ENCODE results near the gene UNC5C.
A peak's percentile ranks its signal among the peaks of the same experiment; 100 is the strongest.

The UNC5C gene

GRCh38 chr4:95190751-95191436 lies 357.9 kb downstream of the UNC5C start:
- no peaks in the 10 kb centered on the region for H3K9me3 ChIP-seq
- peaks cover 57% of the 10 kb centered on the region for H3K36me3 ChIP-seq
- H3K27me3 ChIP-seq, result no peaks in the 10 kb centered on the region
- no peak overlapping the region for H3K4me3 ChIP-seq (ENCODE audit: low read depth, low read length)
- peak; percentile 93 for DNase-seq
- TF ChIP-seq, protein P1, sequence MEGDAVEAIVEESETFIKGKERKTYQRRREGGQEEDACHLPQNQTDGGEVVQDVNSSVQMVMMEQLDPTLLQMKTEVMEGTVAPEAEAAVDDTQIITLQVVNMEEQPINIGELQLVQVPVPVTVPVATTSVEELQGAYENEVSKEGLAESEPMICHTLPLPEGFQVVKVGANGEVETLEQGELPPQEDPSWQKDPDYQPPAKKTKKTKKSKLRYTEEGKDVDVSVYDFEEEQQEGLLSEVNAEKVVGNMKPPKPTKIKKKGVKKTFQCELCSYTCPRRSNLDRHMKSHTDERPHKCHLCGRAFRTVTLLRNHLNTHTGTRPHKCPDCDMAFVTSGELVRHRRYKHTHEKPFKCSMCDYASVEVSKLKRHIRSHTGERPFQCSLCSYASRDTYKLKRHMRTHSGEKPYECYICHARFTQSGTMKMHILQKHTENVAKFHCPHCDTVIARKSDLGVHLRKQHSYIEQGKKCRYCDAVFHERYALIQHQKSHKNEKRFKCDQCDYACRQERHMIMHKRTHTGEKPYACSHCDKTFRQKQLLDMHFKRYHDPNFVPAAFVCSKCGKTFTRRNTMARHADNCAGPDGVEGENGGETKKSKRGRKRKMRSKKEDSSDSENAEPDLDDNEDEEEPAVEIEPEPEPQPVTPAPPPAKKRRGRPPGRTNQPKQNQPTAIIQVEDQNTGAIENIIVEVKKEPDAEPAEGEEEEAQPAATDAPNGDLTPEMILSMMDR (IDR thresholded peaks at IDR 0.05; ENCODE audit: low read depth, low read length), result no peak
- peaks cover 21% of the 10 kb centered on the region for H3K4me1 ChIP-seq

DNA sequence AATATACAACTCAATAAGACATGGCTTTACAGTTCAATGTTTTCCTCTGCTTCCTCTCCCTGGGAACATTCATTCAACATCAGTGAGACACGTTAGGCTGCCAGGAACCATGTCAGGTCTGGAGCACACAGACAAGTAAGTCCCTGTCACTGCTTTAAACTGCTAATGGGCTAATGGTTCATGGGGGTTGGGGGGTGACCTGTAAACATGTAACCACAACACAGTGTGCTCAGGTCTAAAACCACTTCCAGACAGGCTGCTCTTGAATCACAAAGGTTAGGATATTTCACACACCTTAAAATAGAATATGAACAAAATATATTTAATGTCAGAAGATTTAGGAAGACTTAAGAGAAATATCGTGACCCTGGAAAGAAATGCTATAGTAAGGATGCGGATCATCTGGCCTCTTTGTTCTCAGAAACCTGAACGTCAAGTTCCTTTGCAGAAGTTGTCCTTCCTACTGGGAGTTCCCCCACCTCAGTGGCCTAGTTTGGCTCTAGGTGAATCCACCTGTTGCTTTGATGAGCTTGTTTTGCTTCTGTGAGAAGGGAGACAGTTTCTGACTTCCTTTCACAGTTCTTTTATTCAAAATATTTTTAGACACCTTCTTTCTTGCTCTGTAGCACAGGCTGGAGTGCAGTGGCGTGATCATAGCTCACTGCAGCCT lies 359.9 kb downstream of the UNC5C start:
- TF ChIP-seq, protein P1 (IDR thresholded peaks at IDR 0.05; ENCODE audit: low read depth, low read length), result no peak
- DNase-seq, result no peak
- no peak overlapping the region for H3K4me3 ChIP-seq (ENCODE audit: low read depth, low read length)

GRCh38 chr4:95186666-95187065 lies 362.1 kb downstream of the UNC5C start:
- no peak for DNase-seq
- TF ChIP-seq, protein P1 (IDR thresholded peaks at IDR 0.05; ENCODE audit: low read depth, low read length), result no peak
- Histone ChIP-seq H3K4me1 (peaks cover 8% of the 10 kb centered on the region), H3K27me3 (no peaks in the 10 kb centered on the region), H3K4me3 (ENCODE audit: low read depth, low read length) (no peak overlapping the region), H3K36me3 (peaks cover 56% of the 10 kb centered on the region), H3K9me3 (no peaks in the 10 kb centered on the region)

More for the DNA sequence above, 359.9 kb downstream of the UNC5C start:
- no peaks in the 10 kb centered on the region for H3K9me3 ChIP-seq
- H3K27me3 ChIP-seq, result no peaks in the 10 kb centered on the region
- peaks cover 12% of the 10 kb centered on the region for H3K4me1 ChIP-seq
- peaks cover 56% of the 10 kb centered on the region for H3K36me3 ChIP-seq

DNA sequence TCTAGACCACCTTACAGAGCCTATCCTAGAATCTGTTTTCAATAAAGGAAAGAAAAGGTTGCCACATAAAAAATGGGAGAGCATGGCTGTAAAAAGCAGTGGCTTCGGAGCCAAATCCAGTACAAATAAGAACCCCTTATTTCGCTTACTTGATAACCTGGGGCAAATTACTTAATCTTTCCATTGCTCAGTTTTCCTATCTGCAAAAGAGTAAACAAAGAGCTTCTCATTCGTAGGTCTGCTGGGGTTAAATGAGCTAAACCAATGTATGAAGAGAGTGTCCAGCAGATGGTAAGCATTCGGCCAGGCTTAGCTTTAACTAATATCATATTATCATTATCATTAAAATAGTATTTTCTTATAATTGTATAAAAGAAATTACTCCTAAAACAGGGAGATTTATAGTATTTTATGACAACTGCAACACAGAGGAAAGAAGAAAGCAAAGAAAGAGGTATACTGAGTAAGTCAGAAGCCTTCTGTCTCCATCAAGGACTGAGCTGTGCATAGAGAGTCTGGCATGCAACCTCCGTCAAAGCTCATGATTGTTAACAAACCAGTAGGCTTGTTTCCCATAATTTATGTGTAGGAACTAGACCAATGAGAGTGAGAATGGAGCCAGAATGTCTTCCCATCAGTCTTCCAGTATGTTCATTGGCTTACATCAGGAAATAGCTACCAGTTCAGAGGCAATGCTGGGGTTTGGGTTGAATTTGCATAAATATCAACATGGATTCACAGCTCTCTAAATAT lies 364.9 kb downstream of the UNC5C start:
- Histone ChIP-seq H3K4me1 (peaks cover 7% of the 10 kb centered on the region), H3K9me3 (no peaks in the 10 kb centered on the region), H3K4me3 (ENCODE audit: low read depth, low read length) (no peak overlapping the region), H3K36me3 (peaks cover 75% of the 10 kb centered on the region), H3K27me3 (no peaks in the 10 kb centered on the region)
- no peak for DNase-seq
- TF ChIP-seq, protein P1 (IDR thresholded peaks at IDR 0.05; ENCODE audit: low read depth, low read length), result no peak

GRCh38 chr4:95181996-95182306 lies 366.8 kb downstream of the UNC5C start:
- TF ChIP-seq, protein P1 (IDR thresholded peaks at IDR 0.05; ENCODE audit: low read depth, low read length), result no peak
- no peak overlapping the region for H3K4me3 ChIP-seq (ENCODE audit: low read depth, low read length)
- peaks cover 7% of the 10 kb centered on the region for H3K4me1 ChIP-seq
- H3K9me3 ChIP-seq, result peaks cover 5% of the 10 kb centered on the region
- peaks cover 81% of the 10 kb centered on the region for H3K36me3 ChIP-seq
- no peaks in the 10 kb centered on the region for H3K27me3 ChIP-seq
- no peak for DNase-seq

Measured in BE2C (cell line).